Posterior cingulate gyrus (tissue), 11 donors: ENCODE measurements around the gene ABCB10.
A peak's percentile ranks its signal among the peaks of the same experiment; 100 is the strongest.
"Not testable (repeated sequence)": the region's sequence is repeated elsewhere in the genome, so short reads cannot be mapped to it uniquely, and the experiment has no call there.

ENCODE experiments used
- DNase-seq, 10 donors: peaks; one replicate each; pipeline versions ENCODE4 v3.0.0 to v3.0.0-alpha.2; 2020 to 2021; ENCODE audit warnings: mixed read lengths in 3 of 10
- intact Hi-C: fragments of 100-400 bp; cut with DNase I; formaldehyde crosslinking; loops from one replicate; pipeline ENCODE4 v1.15.1; 2023

ABCB10 gene

DNA sequence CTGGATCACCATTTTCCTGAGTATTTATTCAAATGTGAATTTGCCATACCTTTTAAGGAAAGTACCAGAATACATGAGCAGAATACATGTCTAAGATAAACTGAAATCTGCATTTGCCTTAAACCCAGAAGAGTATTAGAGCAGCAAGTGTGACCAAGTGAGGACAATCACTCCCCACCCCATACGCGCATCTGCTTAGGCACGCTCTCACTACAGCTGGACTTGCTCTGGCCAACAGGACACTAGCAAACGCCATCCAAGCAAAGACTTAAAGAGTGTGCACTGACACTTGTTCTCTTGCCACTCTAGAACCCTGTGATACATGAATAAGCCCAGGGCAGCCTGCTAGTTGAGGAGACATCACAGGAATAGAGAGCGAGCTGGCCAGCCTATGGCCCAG lies 76.0 kb downstream of the ABCB10 start:
- DNase-seq: peak in 1 of 10 donors; percentile 70
- intact Hi-C loops: loop anchor here (1.0 to 5.0 kb wide), 2 partner anchors 140 to 224 kb away; partner anchors contain the start of gene CCSAP

DNA sequence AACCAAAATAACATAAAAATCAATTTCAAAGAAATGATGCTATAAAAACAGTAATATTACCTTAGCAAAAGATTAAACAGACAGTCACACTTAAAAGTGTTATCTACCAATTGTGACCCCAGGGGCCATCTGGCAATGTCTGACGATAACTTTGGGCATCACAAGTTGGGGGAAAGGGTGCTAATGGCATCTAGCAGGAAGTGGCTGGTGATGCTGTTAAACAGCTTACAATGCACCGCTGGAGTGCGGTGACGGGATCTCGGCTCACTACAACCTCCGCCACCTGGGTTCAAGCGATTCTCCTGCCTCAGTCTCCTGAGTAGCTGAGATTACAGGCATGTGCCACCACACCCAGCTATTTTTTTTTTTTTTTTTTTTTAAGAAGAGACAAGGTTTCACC lies 78.0 kb downstream of the ABCB10 start:
- no peak for DNase-seq
- intact Hi-C loops: loop anchor here (5.0 kb wide), 1 partner anchor 138 kb away; the partner anchor contains the start of gene CCSAP

DNA sequence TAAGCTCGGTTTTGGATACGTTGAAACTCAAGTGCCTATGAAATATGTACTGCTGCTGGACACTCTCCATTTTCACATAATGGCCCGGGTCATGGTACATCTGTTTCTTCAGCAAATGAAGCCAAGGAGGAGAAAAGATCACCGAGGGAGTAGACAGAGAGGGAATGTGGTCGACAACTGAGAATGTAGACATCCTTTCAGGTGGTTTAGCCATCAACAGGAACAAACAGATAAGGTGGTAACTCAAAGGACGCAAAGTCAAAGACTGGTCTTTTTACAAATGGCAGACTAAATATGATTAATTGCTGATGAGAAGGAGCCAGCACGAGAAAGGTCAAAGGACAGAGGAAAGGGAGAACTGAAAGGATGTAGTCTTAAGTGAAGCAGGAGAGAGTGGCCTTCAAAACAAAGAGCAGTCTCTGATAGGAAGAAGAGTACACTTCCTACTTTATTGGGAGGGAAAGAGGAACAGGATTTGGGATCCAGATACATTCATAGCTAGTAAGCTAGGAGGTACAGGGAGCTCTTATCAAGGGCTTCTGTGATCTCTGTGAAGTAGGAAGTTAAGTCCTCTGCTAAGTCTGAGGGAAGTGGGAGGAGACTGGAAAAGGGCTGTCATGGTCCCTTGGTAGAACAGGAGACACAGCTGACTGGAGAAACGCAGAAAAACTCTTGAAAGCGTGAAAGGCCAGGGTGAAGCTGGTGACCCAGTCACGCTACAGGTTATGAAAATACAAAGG lies 78.7 kb downstream of the ABCB10 start:
- intact Hi-C loops: loop anchor here (5.0 kb wide), 1 partner anchor 138 kb away; the partner anchor contains the start of gene CCSAP

DNA sequence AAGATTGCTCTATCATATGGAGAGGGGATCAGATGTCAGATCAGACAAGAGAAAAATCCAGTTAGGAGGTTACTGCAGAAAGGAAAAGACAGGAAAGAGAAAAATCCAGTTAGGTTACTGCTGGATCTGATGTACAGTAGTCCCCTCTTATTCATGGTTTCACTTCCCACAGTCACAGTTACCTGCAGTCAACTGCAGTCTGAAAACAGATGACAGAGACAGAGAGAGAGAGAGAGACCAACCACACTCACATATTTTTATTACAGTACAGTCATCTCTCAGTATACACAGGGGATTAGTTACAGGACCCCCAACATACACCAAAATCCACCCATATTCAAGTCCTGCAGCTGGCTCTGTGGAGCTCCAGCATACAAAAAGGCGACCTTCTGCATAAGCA lies 79.7 kb downstream of the ABCB10 start:
- DNase-seq: no peak
- intact Hi-C loops: no loop called here

More for the DNA sequence above, 78.7 kb downstream of the ABCB10 start:
- DNase-seq: no peak

DNA sequence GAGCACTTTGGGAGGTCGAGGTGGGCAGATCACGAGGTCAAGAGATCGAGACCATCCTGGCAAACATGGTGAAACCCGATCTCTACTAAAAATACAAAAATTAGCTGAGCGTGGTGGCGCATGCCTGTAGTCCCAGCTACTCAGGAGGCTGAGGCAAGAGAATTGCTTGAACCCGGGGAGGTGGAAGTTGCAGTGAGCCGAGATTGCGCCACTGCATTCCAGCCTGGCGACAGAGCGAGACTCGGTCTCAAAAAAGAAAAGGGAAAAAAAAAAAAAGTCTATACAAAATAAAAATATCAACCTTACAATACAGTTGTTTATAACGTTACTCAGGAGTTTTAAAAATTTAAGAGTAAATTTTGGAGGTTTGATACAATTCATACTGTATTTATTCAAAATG lies 82.6 kb downstream of the ABCB10 start:
- DNase-seq, intact Hi-C loops: not testable (repeated sequence)

DNA sequence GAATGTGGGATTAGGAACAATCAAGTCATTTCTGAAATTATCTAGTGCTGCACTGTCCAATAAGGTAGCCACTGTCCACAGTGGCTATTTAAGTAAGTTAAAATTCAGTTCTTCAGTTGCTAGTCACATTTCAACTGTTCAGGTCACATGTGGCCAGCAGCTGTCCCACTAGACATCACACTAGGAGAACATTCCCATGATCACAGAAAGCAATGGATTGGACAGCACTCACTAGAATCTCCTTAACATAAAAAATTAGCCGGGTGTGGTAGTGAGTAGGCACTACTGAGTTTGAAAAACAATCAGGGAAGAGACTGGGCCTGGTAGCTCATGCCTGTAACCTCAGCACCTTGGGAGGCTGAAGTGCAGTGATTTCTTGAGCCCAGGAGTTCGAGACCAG lies 84.0 kb downstream of the ABCB10 start:
- intact Hi-C loops: no loop called here
- DNase-seq: no peak

DNA sequence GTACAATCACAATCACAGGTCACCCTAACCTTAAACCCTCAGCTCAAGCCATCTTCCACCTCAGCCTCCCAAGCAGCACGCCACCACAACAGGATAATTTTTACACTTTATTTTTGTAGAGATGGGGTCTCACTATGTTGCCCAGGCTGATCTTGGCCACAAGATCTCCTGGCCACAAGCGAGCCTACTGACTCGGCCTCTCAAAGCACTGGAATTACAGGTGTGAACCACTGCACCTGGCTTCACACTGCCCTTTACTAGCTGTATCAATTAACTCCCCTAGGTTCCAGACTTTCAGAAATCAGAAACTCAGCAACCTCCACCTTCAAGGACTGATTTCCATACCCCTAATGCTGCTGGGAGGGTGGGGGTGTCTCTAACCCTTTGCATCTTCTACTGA lies 87.3 kb downstream of the ABCB10 start:
- DNase-seq: no peak
- intact Hi-C loops: no loop called here

DNA sequence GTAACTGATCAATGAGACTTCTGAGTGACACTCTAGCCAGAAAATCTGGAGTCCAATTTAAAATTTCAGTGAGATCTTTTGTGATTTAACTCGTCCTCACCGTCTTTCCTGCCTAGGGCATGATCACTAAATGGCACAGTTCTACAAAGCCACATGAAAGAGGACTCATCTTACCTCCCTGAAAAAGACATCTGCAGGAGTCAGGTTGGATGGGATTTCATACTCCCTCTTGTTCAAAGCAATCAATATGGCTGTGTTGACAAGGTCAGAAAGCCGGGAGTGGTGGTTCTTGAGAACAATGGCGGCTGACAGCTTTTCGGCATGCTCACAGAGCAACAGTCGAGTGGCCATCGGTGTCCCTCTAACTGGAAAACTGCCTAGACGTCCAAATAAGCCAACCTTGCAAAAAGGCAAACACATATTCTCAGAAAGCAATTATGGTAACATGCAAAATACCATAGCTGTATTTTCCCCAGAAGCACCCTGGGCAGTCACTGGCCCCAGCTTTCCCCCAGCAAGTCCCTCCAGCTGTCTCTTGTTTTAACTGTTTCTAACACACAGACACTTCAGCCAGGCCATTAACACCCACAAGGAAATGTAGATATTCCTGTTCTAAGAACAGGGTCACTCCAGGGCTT lies 88.0 kb downstream of the ABCB10 start:
- DNase-seq: no peak
- intact Hi-C loops: no loop called here

DNA sequence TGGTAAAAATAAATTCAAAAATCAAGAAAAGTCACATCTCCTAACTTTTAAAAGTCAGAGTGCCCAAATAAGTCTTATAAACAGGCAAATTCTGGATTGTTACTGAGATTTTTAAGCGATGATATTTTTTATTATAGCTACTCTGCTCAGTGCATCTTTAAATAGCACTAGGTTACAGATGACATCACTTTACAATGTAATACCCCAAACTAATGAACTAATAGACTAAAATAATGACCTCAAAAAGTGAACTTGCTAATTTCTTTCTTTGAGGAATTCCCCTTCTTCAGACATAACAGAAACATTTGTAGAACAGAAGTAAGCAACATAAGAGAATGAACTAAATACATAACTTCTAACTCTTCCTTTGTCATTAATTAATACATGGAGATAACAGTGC lies 91.6 kb downstream of the ABCB10 start:
- DNase-seq: no peak
- intact Hi-C loops: no loop called here
